ENCODE measurements around the gene AZI2. TPM values are rescaled to one million over a fixed set of nuclear protein-coding genes. Genes with fewer than 3 reads are reported as not detected.

The AZI2 gene, protein sequence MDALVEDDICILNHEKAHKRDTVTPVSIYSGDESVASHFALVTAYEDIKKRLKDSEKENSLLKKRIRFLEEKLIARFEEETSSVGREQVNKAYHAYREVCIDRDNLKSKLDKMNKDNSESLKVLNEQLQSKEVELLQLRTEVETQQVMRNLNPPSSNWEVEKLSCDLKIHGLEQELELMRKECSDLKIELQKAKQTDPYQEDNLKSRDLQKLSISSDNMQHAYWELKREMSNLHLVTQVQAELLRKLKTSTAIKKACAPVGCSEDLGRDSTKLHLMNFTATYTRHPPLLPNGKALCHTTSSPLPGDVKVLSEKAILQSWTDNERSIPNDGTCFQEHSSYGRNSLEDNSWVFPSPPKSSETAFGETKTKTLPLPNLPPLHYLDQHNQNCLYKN
- 63.6 and 88.4 TPM in 2 replicates for total RNA-seq

DNA sequence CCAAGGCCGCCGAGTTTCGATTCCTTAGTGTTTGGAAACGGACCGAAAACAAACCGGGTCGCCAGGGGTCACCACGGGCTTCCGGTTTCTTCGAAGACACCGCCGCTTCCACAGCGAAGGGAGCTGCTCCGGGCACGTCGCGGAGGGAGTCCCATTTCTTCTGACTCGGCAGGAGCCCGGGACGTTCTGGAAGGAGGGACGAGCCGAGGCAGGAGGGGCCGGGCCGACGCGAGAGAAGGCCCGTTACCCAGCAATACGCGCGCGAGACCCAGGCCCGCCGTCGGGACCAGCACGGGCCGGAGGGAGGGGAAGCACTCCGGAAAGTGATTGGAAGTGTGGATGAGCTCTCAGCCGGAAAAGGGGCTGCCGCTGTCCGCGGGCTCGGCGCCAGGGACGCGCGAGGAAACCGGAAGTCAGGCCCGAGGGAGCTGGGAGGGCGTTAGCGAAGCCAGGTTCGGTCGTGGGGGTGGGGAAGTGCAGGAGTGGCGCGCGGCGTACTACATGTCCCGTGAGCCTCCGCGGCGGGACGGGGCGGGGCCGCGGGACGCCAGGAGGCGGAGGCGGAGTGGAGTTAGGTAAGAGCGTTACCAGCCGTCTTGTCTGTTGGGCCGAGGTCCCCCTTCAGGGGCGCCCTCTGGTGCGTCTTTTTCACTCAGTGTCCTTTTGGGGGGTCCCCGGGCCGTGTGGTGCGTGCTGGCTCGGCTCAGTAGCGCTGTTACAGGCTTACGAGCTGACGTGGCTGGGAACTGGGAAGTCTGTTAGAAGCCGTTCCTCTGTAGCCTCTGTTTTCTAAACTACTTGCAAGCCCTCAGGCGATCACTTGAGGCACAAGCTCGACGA lies at the start of gene AZI2, which contains the start of gene ZCWPW2:
Gene AZI2, minus strand, starts transcription at position 196 of the 840 bp plus-strand sequence. CDS start 8,207 bp downstream, outside the sequence.
Gene ZCWPW2, plus strand, starts transcription at position 93 of the 840 bp plus-strand sequence. CDS start 64,348 bp downstream, outside the sequence.

Other genes with a start within 250 kb of the AZI2 start
- 17.1 and 25.9 TPM in 2 replicates for gene CMC1, start 107.2 kb downstream of the AZI2 start, total RNA-seq
- 0.23 and 0.42 TPM in 2 replicates for gene ZCWPW2, start 103 bp downstream of the AZI2 start, total RNA-seq

All from hair follicular keratinocyte (primary cell).